Fibroblast of gingiva (primary cell): ENCODE results near the gene SLX4IP.

Experiments used
- DNase-seq: peaks from one replicate; pipeline ENCODE4 v3.0.0-alpha.2; 2011; ENCODE audit warnings: low read depth

SLX4IP gene

DNA sequence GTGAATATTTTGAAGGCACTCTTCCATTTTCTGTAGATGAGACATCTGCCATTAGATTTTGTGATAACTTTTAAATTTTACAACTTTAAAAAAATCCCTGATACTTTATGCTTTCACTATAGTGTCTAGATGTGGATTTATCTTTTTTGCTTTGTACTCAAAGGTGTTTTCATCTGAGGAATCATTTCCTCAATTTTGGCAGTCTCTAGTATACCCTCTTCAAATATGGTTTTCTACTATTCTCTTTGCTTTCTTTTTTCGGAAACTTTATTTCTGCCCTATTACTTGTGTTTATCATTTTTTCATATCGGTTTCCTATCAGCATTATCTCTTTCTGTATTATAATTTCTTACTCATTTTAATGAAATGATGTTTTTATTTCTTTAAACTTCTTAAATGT lies 62.2 kb downstream of the SLX4IP start:
- no peak for DNase-seq

DNA sequence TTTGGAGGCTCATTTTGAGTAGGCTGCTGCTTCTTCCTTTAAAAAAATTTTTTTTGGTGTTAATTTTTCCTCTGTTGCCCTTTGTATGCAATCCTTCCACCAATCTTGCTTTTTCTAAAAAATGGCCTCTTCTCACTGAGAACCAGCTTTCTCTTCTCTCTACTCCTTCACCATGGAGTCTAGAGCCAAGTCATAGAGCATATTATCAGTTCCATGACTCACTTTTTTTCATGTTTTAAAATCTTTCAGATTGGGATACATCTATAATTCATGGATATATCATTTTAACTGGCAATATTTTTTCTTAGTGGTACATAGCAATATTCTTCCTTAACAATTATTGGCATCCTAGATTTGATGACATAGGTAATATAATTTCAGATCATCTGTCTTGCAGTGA lies 62.7 kb downstream of the SLX4IP start:
- DNase-seq, result no peak

DNA sequence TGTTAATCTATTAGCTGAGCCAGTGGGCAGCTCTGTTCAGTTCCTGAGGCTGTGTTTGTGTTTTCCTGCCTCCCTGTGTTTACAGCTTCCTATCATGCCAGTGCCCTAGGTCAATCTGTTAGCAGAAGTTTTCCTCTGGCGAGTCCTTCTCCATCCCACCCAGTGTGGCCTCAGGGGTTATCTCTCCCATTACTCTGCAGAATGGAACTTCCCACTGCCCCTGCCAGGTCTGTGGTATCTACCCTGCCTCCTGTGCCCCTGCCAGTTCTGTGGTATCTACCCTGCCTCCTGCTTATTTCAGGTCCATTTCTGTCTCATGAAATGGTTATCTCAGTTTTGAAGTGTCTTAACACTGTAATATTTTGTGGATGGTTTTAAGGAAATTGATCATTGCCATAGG lies 63.1 kb downstream of the SLX4IP start:
- DNase-seq, result no peak

DNA sequence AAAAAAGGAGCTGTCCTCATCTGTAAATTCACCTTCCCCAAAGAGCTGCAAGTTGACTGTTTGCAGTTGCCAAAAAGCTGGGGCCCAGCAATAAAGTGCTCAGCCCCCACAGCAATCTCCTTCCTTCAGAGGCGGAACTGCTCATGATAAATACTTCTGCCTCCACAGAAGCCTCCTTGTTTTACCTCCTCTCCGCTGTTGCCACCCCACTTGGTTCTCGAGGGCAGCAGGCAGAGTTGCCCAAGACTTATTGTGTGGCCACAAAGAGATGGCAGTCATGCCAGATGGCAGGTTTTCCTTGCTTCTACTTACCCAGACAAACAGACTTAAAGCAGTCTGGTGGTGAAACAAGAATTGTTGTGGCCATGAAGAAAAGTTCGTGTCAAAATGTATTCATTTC lies 66.3 kb downstream of the SLX4IP start:
- peak; percentile 66 for DNase-seq

DNA sequence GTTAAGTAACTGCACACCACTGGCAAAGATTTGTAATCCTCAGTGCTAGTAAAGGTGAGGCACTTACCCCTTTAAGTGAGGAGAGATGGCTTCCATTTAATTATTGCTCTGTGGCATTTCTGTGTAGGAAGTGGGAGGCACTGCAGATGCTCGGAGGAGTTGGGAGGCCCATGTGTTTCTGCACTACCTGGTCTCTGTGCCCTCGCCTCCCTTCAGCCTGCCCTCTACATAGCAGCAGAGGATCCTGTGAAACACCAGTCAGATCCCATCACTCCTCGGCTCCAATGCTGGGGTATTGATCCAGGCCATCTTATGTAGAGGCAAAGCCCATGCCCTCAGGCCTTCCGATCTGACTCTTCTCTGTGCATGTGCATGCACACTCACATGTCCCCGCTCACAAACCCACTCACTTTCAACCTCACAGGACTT lies 67.0 kb downstream of the SLX4IP start:
- DNase-seq, result no peak

DNA sequence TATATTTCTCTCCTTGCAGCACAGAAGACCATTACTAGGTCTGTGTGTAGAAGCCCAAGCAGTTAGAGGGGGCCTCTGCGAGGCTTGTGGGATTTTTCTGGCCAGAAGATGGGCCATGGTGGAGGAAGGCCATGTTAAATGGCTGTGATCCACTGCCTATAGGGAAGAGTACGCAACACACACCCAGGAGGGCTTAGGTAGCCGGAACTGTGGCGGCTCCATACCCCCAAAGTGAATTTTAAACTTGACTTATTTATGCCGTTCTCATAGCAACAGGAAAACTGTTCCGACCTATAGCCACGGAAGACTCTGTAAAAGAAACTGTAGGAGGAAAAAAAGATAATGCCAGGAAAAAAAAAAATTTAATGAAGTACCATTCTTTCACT lies 69.5 kb downstream of the SLX4IP start:
- no peak for DNase-seq

DNA sequence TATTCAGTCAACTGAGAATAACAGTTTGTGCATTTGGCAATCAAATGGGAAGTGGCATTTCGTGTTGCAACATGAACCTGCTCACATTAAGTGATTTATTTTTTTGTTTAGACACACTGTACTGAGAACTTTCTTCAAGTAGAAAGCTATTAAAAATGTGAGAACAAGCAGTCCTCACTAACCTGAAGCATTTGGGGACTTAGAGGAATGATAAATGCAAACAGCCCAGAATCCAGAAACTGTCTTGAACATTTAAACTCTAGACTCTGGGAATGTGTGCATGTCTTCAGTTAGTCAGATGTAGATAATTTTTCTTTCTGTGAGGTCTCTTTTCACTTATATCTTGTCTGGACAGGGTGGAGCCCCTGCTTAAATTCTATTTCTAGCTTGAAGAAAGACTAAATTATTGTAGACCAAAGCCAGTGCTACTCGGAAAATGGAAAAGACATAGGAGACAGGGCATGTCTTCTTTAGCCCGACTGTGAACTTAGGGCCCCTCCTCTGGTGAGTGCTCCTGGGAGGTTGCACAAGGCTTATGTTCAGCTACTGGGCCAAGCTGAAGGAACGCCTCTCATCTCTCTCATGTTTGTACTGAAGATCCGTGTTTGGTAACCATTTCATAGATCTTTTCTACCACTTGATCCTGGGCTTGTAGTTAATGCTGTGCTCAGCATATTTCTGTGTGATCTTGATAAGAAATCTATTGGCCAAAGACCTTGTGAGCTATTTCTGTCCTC lies 70.1 kb downstream of the SLX4IP start:
- DNase-seq, result peak; percentile 79

DNA sequence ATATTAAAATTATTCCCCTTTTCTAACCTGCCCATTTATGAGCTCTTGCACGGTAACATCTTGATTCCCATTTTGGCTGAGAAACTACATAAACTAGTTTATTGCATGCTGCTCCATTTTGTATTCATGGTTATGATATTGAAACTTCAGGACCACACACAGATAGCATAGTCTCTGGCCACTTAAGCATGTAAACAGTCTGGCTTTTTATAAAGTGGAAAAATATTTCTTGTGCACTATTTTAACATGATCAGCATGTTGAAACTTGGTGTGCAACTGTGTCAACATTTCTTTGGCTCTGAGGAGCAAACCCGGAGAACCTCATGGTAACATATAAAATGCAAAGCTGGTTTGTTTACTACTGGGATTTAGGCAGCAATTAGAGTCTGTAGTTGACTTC lies 70.7 kb downstream of the SLX4IP start:
- peak; percentile 77 for DNase-seq

DNA sequence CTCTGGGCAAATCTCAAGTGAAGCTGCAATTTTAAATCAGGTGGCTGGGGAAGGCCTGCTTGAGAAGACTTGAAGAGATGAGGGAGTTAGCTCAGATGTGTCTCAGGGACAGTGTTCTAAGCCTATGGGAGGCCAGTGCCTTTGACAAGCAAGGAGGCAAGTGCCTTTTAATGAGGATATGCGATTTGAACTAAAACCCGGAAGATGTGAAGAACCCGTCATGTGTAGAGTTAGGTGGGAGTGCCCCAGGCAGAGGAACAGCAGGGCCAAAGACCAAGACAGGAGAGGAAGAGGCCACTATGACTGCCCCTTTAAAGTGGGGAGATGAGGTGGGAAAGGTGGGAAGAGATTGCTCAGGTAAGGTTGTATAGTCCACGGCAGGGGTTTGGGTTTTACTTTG lies 71.9 kb downstream of the SLX4IP start:
- DNase-seq, result no peak

DNA sequence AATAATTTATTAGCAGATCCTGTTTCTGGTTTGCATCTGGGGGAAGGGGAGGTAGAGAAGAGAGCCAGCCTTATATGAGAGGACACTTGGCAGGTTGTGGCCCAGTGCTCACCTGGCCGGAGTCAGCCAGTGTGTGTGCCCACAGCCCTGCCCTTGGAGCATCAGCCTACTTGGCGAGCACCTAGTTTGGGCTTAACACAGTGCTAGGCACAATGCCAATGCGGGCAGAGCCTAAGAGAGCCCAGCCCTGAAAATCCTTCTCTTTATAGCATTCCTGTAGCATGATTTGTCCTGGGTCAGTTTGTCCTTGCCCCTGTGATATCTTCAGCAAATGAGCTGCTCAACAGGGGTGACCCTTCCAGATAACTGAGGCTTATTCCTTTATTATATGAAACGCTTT lies 73.0 kb downstream of the SLX4IP start:
- peak; percentile 25 for DNase-seq

DNA sequence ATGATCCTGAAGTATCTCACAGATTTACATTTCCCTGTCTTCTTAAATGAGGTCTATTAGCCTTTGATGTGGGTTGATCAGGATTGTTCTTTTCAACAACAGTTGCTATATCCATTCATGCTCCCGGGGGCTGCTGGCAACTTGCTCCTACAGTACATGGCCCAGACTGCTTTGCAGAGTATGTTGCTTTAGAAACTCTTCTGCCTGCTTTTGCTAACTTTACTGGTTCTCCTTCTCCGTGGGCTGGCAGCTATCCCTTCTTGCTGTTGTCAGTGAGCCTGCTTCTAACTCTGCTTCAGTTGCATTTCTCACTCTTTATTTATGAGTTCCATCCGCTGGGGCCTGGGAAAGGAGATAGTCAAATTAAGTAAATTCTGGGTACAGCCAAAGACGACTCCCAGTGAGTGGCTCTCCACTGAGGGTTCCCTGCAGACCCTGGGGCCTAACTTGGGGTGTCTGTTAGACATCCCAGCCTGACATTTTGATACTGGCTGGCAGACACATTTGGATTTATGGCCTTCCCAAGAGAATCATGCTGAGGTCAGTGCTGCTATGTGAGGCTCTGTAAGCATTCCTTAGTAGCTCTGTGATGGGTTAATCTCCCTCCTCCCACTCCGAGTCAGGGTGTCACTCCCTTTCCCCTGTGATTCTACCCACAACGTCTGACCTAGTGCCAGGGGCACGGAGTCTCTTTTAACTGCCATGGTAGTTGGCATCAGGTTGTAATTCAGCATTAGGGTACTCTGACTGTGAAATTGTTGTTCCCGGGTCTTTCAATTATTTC lies 73.6 kb downstream of the SLX4IP start:
- peak; percentile 50 for DNase-seq

DNA sequence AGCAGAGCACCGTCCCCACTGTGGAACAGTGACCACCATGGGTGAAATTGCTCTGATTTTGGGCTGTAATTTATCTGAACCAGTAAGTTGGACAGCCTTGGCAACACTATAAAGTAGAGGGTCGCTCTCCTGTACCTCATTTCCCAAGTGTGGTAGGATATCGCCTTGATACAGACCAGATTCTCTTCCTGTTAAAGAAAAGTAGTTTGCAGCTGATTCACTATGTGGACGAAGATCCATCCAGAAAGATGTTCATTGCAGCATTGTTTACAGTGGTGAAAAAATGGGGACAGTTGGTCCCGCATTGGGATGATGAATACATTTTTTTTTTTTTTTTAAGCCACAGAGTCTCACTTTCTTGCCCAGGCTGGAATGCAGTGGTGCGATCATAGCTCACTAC lies 74.3 kb downstream of the SLX4IP start:
- no peak for DNase-seq

DNA sequence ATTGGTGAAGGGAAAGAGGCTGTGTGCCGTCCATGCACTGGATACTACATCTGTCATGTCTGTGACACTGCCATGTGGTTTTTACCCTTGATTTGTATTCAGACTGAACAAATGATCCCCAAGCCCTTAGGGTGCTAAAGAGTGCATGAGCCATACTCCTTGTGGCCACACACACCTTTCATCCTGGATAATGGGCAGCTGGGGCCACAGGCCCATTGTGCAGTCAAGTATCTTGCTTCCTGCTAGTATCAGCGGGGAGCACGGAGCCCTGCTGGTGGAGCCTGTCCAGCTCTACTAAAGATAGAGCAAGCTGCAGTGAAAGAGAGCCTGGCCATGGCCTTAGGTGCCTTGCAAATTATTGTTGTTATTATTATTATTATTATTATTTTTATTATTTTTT lies 75.1 kb downstream of the SLX4IP start:
- DNase-seq, result no peak

DNA sequence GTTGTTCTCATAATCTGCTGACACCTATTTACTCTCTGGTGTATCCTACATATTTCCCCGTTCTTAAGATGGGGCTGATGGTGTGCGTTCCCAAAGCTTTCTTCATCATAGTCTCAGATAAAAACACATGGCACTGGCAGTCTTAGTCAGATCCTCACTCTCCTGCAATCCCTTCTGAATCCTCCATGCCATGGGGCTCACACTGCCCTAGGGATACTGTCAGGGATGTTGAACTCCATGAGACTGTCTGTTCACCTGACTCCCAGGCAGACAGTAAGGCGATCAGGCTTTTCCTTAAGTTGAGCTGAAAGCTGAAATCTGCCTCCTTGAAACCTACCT lies 76.0 kb downstream of the SLX4IP start:
- no peak for DNase-seq

DNA sequence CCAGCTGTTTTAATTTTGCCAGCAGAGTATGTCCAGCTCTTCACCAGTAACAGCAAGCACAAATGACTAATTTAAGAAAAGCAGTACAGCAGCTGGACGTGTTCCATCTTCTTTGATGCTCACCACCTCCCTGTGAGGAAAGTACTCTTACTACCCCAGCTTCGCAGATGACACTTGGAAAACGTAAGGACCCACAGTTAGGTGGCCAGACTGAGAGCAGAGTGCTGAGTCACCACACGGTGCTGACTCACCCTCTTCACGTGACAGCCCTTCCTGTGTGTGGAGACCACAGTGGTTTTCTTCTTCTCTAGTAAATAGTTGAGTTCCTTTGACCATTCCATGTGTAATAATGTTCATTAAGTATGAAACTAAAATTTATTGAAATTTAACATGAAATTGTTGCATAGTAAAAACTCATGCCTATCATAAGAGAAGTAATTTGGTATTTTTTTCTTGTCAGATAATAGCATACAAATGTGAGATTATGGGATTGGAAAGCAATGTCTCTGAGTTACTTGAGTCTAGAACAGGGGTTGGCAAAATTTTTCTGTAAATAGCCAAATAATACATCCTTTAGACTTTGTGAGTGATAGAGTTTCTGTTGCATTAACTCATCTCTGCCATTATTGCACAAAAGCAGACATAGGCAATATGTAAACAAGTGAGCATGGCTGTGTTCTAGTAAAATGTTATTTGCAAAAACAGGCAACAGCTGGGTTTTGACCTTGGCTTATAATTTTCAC lies 76.6 kb downstream of the SLX4IP start:
- peak; percentile 96 for DNase-seq

DNA sequence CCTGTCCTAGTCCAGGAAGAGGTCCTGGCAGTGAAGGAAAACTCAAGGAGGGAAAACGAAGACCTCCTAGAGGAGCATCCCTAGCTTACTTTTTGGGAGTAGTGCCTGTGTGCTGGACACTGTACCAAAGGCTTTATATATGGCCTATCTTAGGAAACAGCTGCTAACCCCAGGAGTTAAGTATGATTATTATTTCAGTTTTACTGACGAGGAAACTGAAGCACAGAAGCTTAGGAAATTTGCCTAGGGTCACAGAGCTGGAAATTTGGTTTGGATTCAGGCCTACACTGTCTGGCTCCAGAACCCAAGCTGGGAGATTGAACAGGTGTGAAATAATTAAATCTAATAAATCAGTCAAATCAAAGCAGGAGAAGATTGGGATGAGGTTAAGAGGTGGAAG lies 78.0 kb downstream of the SLX4IP start:
- no peak for DNase-seq

DNA sequence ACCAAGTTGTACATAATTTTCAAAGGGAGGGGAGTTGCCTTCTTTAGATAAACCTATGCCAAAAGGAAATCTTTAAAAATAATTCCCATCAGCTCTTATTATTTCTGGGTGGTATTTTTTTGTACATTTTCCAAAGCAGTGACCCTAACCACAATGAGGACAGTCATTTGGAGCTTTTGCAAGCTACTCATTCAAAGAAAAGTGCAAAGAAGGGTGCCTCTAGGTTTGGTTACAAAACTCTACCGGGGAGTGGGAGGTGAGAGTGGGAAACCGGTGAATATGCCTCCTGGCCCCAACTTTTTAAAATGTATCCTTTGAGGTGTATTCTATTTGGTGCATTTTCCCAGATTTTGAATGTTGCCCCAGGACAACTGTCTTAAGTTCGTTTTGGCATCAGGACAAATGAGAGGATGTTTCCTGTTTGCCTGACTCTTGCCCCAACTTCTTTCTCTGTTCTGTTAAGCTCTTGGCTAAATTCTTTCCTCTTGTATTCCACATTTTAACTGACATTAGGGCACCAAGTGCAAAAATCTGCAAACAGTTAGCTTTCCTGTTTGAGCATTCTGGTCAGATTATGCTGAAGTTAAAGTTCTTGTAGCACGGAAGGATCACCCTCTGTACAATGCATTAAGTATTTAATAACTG lies 78.9 kb downstream of the SLX4IP start:
- DNase-seq, result peak; percentile 86

DNA sequence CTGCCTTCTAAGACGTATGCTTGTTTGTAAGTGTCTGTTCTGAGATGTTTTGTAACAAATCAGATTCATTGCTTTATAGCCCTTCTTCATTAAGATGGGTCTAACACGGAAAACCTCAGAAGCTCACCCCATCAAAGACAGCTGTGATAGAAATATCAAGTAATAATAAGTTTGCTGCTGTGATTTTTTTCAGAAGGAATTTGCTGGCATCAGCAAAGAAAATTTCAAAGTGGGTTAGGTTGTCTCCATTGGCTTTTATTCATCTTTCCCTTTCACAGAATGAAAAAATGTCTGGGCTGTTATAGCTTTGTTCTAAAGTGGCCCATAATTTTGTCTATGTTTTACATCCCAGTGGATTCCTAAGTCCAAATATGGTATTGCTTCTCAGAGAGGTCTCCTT lies 81.4 kb downstream of the SLX4IP start:
- no peak for DNase-seq

DNA sequence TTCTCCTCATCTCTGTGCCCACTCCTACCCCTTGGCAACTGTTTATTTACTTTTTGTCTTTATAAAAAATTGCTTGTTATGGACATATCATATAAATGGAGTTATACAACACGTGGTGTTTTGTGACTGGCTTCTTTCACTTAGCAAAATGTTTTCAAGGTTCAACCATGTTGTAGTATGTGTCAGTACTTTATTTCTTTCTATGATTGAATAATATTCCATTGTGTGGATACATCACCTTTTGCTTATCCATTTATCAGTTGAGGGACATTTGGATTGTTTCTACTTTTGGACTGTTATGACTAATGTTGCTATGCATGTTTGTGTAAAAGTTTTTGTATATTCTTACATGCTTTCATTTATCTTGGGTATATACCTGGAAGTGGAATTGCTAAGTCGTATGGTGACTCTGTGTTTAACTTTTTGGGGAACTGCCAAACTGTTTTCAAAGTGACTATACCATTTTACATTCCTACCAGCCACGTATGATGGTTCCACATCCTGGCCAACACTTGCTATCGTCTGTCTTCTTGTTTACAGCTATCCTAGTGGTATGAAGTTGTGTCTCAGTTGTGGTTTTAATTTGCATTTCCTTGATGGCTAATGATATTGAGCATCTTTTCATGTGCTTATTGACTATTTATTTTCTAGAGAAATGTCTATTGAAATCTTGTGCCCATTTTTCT lies 84.4 kb downstream of the SLX4IP start:
- peak; percentile 21 for DNase-seq

DNA sequence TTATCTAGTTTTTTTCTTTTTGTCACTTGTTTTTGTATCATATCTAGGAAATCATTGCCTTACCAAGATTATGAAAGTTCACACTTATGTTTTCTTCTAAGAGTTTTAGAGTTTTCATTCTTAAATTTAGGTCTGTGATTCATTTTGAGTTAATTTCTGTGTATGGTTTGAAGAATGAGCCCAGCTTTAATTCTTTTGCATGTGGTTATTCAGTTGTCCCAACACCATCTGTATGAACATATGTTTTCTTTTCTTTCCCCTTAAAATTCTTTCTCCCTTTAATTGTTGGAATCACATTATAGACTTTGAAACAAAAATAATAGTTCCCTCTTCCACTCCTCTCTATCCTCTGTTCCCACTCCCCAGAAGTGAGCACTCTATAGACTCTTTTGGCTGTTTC lies 85.4 kb downstream of the SLX4IP start:
- DNase-seq, result no peak

DNA sequence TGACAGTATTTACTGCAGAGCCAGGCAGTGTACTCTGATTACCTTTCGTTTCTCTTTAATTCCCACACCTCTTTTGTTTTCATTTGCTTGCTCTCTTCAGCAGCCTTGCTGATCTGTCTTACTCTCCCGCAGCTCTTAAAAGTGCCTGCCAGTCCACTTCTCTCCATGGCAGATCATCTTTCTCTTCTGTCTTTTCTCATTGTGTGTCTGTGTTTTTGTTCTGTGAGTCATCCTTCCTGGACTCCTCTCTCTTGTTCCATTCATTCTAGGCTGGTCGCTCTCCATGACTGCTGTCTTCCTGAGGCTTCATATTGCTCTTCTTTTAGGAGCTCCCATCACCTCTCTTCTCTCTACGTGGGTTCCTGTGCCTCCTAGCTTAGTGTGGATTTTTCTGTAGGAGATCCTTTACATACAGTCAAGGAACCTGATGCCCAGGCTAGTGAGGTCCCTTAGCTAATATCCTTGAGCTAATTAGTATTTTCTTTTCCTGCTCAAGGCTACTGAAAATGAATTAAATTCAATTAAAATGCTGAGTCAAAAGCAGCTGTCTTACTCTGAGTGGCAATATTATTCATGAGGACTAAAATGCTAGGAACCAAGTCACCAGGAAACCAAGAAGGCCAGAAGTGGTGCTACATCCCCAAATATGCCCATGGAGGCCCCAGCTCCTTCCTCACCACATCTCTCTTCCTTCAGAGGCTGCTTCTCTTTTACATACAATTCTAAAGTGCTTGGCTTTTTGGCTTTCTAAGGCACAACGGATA lies 86.1 kb downstream of the SLX4IP start:
- peak; percentile 82 for DNase-seq
